ENCODE data around the gene ST6GALNAC4. TPM values are rescaled to one million over a fixed set of nuclear protein-coding genes. Genes with fewer than 3 reads are reported as not detected.

The ST6GALNAC4 gene
- total and polyA plus RNA-seq, 10 of the 15 experiments (the other 5 are each of a cell fraction or from before 2014, with no cell fraction given): 4.2 to 63.2 (median 35.2) TPM

GRCh38 chr9:127937056-127937387, 20.2 kb upstream of the ST6GALNAC4 start:
- DNase-seq (ENCODE audit: low read depth, low spot score): no peak
- ChIA-PET SMC1A (ENCODE audit: uncharacterized antibody, unreplicated experiment) (no interaction called here), CTCF (interaction anchor here (1.1 to 1.4 kb wide), 3 partner anchors 16 to 202 kb away, joined by 3 to 5 read pairs (median 4); partner anchors contain the start of gene TOR2A), POLR2A (interaction anchor here (1.1 to 1.4 kb wide), 2 partner anchors 98 to 179 kb away, joined by 3 to 4 read pairs; no protein-coding TSS in a partner anchor), RAD21 (ENCODE audit: unreplicated experiment) (interaction anchor here (1.7 kb wide), 1 partner anchor 202 kb away, joined by 4 read pairs; the partner anchor contains the start of gene TOR2A)
- in situ Hi-C loops (cut with MboI): no loop called here
- H3K27ac ChIP-seq (ENCODE audit: control insufficient read depth, insufficient read depth): peak overlapping the region; percentile 88
- 4% methylated on average over 7 of the region's 7 CpGs for WGBS (ENCODE audit: insufficient coverage, insufficient replicate concordance, low lambda C conversion rate, missing lambda C conversion rate)
- peaks cover 22% of the 10 kb centered on the region for H3K79me2 ChIP-seq (ENCODE audit: control insufficient read depth, insufficient read depth, low read length)
- peaks cover 0 to 3% of the 10 kb centered on the region in 2 experiments; a peak in 2 of 4 replicates for H3K36me3 ChIP-seq (ENCODE audit: control insufficient read depth in 2 of 2, insufficient read depth in 2 of 2, low read length in 1 of 2)
- H3K4me1 ChIP-seq (ENCODE audit: control insufficient read depth, insufficient read depth, low read length): peaks cover 5% of the 10 kb centered on the region; the same call in 1 of the 2 replicates
- TF ChIP-seq CBX3 (IDR thresholded peaks at IDR 0.05; ENCODE audit: borderline replicate concordance, low read depth) (no peak), ELK1 (IDR thresholded peaks at IDR 0.05; ENCODE audit: low read depth, low read length) (no peak), RFX5 (IDR thresholded peaks at IDR 0.05; ENCODE audit: low read depth, low read length) (no peak), ZNF207 (IDR thresholded peaks at IDR 0.05; ENCODE audit: borderline replicate concordance) (no peak), ZNF592 (IDR thresholded peaks at IDR 0.05) (no peak), ZNF622 (IDR thresholded peaks at IDR 0.05) (no peak), BCLAF1 (IDR thresholded peaks at IDR 0.05) (no peak), RB1 (IDR thresholded peaks at IDR 0.05; ENCODE audit: borderline replicate concordance) (no peak), FOXM1 (IDR thresholded peaks at IDR 0.05; ENCODE audit: low read depth, low read length) (no peak)
- H4K20me1 ChIP-seq (ENCODE audit: control insufficient read depth, insufficient read depth): no peaks in the 10 kb centered on the region
- peak overlapping the region; percentile 95 for H3K4me3 ChIP-seq
- no peaks in the 10 kb centered on the region for H3K27me3 ChIP-seq (replicated peaks in 1 of 2; ENCODE audit: control insufficient read depth in 2 of 2, insufficient read depth in 2 of 2, low read length in 1 of 2)
- peak overlapping the region; percentile 90 for H2AFZ ChIP-seq (ENCODE audit: control insufficient read depth, low read depth, low read length)
- intact Hi-C loops (cut with micrococcal nuclease; ENCODE audit: unreplicated experiment): no loop called here
- peak overlapping the region; percentile 95 for H3K4me2 ChIP-seq (ENCODE audit: control insufficient read depth, insufficient read depth)
- no peak for FAIRE-seq
- ATAC-seq: no peak
- H3K9me3 ChIP-seq (replicated peaks; ENCODE audit: control insufficient read depth, insufficient read depth, low read length): no peaks in the 10 kb centered on the region
- H3K9ac ChIP-seq (ENCODE audit: control insufficient read depth, insufficient read depth, low read length): peak overlapping the region; percentile 92
- no TSS peak for BruUV-seq (replicated peaks)
